ENCODE measurements around the gene NWD2.

Gene NWD2

DNA sequence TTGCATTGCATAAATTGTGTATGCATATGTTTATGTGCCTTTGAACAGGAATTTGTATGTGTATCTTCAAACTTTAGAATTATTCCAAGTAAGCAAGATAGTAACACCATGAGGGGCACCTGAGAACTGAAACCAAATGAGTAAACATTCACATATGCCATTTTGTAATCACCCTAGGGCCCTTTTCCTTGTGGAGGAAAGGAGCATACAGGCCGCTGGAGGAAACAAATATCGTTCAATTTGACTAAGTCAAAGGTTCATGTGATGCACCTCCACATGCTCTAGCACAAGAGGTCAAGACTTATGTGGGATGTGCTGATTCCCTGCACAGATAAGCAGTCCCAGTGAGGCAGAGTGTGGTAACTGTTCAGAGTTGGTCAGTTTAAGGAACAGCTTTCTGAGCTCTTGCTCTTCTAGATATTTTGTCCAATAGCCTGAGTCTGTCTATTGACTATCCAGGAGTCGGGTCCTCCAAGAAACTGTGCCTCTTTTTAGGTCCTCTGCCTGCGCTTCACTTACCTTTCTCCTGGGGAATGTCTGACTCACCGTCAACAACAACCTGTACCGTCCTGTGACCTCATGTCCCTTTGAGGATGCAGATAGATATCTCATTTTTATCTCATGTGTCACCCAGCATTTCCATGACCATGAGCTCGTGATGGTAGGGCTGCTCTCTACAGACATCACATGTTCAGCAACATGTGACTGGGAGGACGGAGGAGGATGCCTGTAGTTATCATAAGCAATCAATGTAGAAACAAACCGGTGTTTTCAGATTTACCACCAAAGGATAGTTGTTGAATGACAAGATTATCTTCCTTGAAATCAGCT lies 196.9 kb downstream of the NWD2 start:
- H3K9me3 ChIP-seq (ENCODE audit: control insufficient read depth, insufficient read depth, low read depth, low read length): no peaks in the 10 kb centered on the region
- H3K27ac ChIP-seq (ENCODE audit: extremely low read depth, low read depth, low read length): no peak overlapping the region
- ChIA-PET POLR2A (no interaction called here), CTCF (interaction anchor here (0.6 to 2.2 kb wide), 5 partner anchors 10 to 535 kb away, joined by 3 to 14 read pairs (median 5); a partner anchor contains a TSS)
- no peak overlapping the region for H3K4me3 ChIP-seq (ENCODE audit: low read depth, low read length)
- no peaks in the 10 kb centered on the region for H3K4me1 ChIP-seq (ENCODE audit: control insufficient read depth, insufficient read depth, low read length)
- H3K36me3 ChIP-seq (ENCODE audit: control insufficient read depth in 2 of 2, insufficient read depth in 1 of 2, low read length in 2 of 2): no peaks in the 10 kb centered on the region
- no peak for TF ChIP-seq ZNF114 (tag by site-specific recombination; IDR thresholded peaks at IDR 0.05)
- no peak for TF ChIP-seq ZNF2 (tag by site-specific recombination; IDR thresholded peaks at IDR 0.05)
- TF ChIP-seq, protein P1, sequence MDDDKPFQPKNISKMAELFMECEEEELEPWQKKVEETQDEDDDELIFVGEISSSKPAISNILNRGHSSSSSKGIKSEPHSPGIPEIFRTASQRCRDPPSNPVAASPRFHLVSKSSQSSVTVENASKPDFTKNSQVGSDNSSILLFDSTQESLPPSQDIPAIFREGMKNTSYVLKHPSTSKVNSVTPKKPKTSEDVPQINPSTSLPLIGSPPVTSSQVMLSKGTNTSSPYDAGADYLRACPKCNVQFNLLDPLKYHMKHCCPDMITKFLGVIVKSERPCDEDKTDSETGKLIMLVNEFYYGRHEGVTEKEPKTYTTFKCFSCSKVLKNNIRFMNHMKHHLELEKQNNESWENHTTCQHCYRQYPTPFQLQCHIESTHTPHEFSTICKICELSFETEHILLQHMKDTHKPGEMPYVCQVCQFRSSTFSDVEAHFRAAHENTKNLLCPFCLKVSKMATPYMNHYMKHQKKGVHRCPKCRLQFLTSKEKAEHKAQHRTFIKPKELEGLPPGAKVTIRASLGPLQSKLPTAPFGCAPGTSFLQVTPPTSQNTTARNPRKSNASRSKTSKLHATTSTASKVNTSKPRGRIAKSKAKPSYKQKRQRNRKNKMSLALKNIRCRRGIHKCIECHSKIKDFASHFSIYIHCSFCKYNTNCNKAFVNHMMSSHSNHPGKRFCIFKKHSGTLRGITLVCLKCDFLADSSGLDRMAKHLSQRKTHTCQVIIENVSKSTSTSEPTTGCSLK (tag by site-specific recombination; IDR thresholded peaks at IDR 0.05): no peak
- TF ChIP-seq KLF7 (tag by site-specific recombination; IDR thresholded peaks at IDR 0.05; ENCODE audit: borderline replicate concordance): no peak
- 0 out of 2 replicates have a peak, but pooled peaks have one; percentile 34 for TF ChIP-seq ZNF629 (tag by site-specific recombination; IDR thresholded peaks at IDR 0.05)
- TF ChIP-seq ZNF664 (tag by site-specific recombination; IDR thresholded peaks at IDR 0.05): no peak
- TF ChIP-seq SCRT2 (tag by site-specific recombination; IDR thresholded peaks at IDR 0.05): peak; percentile 93
- TF ChIP-seq ZNF792 (tag by site-specific recombination; IDR thresholded peaks at IDR 0.05): no peak
- no peak for TF ChIP-seq ZNF747 (tag by site-specific recombination; IDR thresholded peaks at IDR 0.05)
- TF ChIP-seq SP3 (tag by site-specific recombination; IDR thresholded peaks at IDR 0.05): peak; percentile 40; the same call in 1 of the 2 replicates
- no peak for TF ChIP-seq ZNF707 (tag by site-specific recombination; IDR thresholded peaks at IDR 0.05)
- no peak for TF ChIP-seq ZNF133 (tag by site-specific recombination; IDR thresholded peaks at IDR 0.05)
- TF ChIP-seq KLF8 (tag by site-specific recombination; IDR thresholded peaks at IDR 0.05): peak; percentile 45
- no peak for TF ChIP-seq ZNF530 (tag by site-specific recombination; IDR thresholded peaks at IDR 0.05; ENCODE audit: low read depth)
- TF ChIP-seq ZNF239 (tag by site-specific recombination; IDR thresholded peaks at IDR 0.05): no peak
- TF ChIP-seq, protein P2, sequence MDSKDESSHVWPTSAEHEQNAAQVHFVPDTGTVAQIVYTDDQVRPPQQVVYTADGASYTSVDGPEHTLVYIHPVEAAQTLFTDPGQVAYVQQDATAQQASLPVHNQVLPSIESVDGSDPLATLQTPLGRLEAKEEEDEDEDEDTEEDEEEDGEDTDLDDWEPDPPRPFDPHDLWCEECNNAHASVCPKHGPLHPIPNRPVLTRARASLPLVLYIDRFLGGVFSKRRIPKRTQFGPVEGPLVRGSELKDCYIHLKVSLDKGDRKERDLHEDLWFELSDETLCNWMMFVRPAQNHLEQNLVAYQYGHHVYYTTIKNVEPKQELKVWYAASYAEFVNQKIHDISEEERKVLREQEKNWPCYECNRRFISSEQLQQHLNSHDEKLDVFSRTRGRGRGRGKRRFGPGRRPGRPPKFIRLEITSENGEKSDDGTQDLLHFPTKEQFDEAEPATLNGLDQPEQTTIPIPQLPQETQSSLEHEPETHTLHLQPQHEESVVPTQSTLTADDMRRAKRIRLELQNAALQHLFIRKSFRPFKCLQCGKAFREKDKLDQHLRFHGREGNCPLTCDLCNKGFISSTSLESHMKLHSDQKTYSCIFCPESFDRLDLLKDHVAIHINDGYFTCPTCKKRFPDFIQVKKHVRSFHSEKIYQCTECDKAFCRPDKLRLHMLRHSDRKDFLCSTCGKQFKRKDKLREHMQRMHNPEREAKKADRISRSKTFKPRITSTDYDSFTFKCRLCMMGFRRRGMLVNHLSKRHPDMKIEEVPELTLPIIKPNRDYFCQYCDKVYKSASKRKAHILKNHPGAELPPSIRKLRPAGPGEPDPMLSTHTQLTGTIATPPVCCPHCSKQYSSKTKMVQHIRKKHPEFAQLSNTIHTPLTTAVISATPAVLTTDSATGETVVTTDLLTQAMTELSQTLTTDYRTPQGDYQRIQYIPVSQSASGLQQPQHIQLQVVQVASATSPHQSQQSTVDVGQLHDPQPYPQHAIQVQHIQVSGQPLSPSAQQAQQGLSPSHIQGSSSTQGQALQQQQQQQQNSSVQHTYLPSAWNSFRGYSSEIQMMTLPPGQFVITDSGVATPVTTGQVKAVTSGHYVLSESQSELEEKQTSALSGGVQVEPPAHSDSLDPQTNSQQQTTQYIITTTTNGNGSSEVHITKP (tag by site-specific recombination; IDR thresholded peaks at IDR 0.05): no peak
- peak; percentile 71 for TF ChIP-seq ZNF366 (tag by site-specific recombination; conservative IDR thresholded peaks at IDR 0.05)
- TF ChIP-seq SP2 (tag by site-specific recombination; IDR thresholded peaks at IDR 0.05): no peak
- no peak for TF ChIP-seq GFI1B (tag by site-specific recombination; IDR thresholded peaks at IDR 0.05)
- TF ChIP-seq EGR2 (tag by site-specific recombination; IDR thresholded peaks at IDR 0.05; ENCODE audit: low read depth): no peak
- no peak for TF ChIP-seq ZNF214 (tag by site-specific recombination; IDR thresholded peaks at IDR 0.05; ENCODE audit: borderline replicate concordance)
- TF ChIP-seq, protein P3, sequence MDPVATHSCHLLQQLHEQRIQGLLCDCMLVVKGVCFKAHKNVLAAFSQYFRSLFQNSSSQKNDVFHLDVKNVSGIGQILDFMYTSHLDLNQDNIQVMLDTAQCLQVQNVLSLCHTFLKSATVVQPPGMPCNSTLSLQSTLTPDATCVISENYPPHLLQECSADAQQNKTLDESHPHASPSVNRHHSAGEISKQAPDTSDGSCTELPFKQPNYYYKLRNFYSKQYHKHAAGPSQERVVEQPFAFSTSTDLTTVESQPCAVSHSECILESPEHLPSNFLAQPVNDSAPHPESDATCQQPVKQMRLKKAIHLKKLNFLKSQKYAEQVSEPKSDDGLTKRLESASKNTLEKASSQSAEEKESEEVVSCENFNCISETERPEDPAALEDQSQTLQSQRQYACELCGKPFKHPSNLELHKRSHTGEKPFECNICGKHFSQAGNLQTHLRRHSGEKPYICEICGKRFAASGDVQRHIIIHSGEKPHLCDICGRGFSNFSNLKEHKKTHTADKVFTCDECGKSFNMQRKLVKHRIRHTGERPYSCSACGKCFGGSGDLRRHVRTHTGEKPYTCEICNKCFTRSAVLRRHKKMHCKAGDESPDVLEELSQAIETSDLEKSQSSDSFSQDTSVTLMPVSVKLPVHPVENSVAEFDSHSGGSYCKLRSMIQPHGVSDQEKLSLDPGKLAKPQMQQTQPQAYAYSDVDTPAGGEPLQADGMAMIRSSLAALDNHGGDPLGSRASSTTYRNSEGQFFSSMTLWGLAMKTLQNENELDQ (tag by site-specific recombination; IDR thresholded peaks at IDR 0.05; ENCODE audit: low read depth): no peak
- TF ChIP-seq SP7 (tag by site-specific recombination; IDR thresholded peaks at IDR 0.05): no peak
- no peak for TF ChIP-seq ZNF514 (tag by site-specific recombination; IDR thresholded peaks at IDR 0.05)
- no peak for TF ChIP-seq ZNF654 (tag by site-specific recombination; IDR thresholded peaks at IDR 0.05; ENCODE audit: low read depth)
- TF ChIP-seq, protein P4, sequence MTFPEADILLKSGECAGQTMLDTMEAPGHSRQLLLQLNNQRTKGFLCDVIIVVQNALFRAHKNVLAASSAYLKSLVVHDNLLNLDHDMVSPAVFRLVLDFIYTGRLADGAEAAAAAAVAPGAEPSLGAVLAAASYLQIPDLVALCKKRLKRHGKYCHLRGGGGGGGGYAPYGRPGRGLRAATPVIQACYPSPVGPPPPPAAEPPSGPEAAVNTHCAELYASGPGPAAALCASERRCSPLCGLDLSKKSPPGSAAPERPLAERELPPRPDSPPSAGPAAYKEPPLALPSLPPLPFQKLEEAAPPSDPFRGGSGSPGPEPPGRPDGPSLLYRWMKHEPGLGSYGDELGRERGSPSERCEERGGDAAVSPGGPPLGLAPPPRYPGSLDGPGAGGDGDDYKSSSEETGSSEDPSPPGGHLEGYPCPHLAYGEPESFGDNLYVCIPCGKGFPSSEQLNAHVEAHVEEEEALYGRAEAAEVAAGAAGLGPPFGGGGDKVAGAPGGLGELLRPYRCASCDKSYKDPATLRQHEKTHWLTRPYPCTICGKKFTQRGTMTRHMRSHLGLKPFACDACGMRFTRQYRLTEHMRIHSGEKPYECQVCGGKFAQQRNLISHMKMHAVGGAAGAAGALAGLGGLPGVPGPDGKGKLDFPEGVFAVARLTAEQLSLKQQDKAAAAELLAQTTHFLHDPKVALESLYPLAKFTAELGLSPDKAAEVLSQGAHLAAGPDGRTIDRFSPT (tag by site-specific recombination; IDR thresholded peaks at IDR 0.05): peak; percentile 27; the same call in 1 of the 2 replicates
- no peak for TF ChIP-seq ZNF529 (tag by site-specific recombination; IDR thresholded peaks at IDR 0.05; ENCODE audit: insufficient replicate concordance)
- no peak for TF ChIP-seq OVOL3 (tag by site-specific recombination; IDR thresholded peaks at IDR 0.05)
- no peak for TF ChIP-seq WT1 (tag by site-specific recombination; IDR thresholded peaks at IDR 0.05)
